Neural crest cell (in vitro differentiated cells): ENCODE data around the gene SLC13A3. TPM values are rescaled to one million over a fixed set of nuclear protein-coding genes. Genes with fewer than 3 reads are reported as not detected.

Experiments used
- DNase-seq: peaks from one replicate; pipeline ENCODE4 v3.0.0; 2021; ENCODE audit warnings: low read depth, mixed read lengths, low spot score
- H3K27ac Mint-ChIP-seq: one replicate; pipeline ENCODE4 v1.8.0; 2021; ENCODE audit warnings: mild to moderate bottlenecking, mixed read lengths; ENCODE audit not compliant: unreplicated experiment
- H3K27me3 Mint-ChIP-seq: 2 replicates; pipeline ENCODE4 v1.8.0; 2021; ENCODE audit warnings: low read depth, mild to moderate bottlenecking, mixed read lengths
- H3K36me3 Mint-ChIP-seq: 2 replicates; pipeline ENCODE4 v1.8.0; 2021; ENCODE audit warnings: low read depth, mild to moderate bottlenecking, mixed read lengths
- H3K4me1 Mint-ChIP-seq: 2 replicates; pipeline ENCODE4 v1.8.0; 2021; ENCODE audit warnings: mixed read lengths
- H3K4me3 Mint-ChIP-seq: one replicate; pipeline ENCODE4 v1.8.0; 2021; ENCODE audit warnings: mild to moderate bottlenecking, mixed read lengths
- H3K9me3 Mint-ChIP-seq: 2 replicates; pipeline ENCODE4 v1.8.0; 2021; ENCODE audit warnings: mixed read lengths
- CTCF ChIP-seq: fragments of 200-600 bp; sonication (generic); conservative IDR thresholded peaks from 2 replicates; pipeline ENCODE4 v1.5.0; 2021; ENCODE audit warnings: antibody characterized with exemption, mild to moderate bottlenecking
- total RNA-seq: library from RNA; stranded (reverse); gene quantifications from 2 replicates; pipeline ENCODE4 v1.2.1, GENCODE V29; 2021

Gene SLC13A3
- total RNA-seq, 1 donor from 2014 or later, result 6.7 TPM

- H3K27ac Mint-ChIP-seq, result no peak overlapping the region
- no peak for TF ChIP-seq CTCF
- H3K27me3 Mint-ChIP-seq, result no peaks in the 10 kb centered on the region
- no peak for DNase-seq
- peaks cover 5% of the 10 kb centered on the region for H3K9me3 Mint-ChIP-seq
- H3K4me3 Mint-ChIP-seq, result no peak overlapping the region
- H3K4me1 Mint-ChIP-seq, result peaks cover 8% of the 10 kb centered on the region
- H3K36me3 Mint-ChIP-seq, result peaks cover 10% of the 10 kb centered on the region
These were observed 66.8 kb downstream of the SLC13A3 start for GRCh38 chr20:46584508-46584907.

- no peak for DNase-seq
- H3K4me1 Mint-ChIP-seq, result peaks cover 8% of the 10 kb centered on the region
- H3K9me3 Mint-ChIP-seq, result peaks cover 5% of the 10 kb centered on the region
- no peak overlapping the region for H3K4me3 Mint-ChIP-seq
- TF ChIP-seq CTCF, result no peak
- H3K36me3 Mint-ChIP-seq, result peaks cover 10% of the 10 kb centered on the region
- H3K27ac Mint-ChIP-seq, result no peak overlapping the region
- H3K27me3 Mint-ChIP-seq, result no peaks in the 10 kb centered on the region
These were observed 67.6 kb downstream of the SLC13A3 start for GRCh38 chr20:46583411-46584214.

- Mint-ChIP-seq H3K36me3 (peaks cover 10% of the 10 kb centered on the region), H3K27ac (no peak overlapping the region), H3K27me3 (no peaks in the 10 kb centered on the region), H3K9me3 (peaks cover 5% of the 10 kb centered on the region), H3K4me1 (peaks cover 8% of the 10 kb centered on the region), H3K4me3 (no peak overlapping the region)
- TF ChIP-seq CTCF, result no peak
- no peak for DNase-seq
These were observed 68.6 kb downstream of the SLC13A3 start for GRCh38 chr20:46582648-46583047.

- H3K27me3 Mint-ChIP-seq, result no peaks in the 10 kb centered on the region
- H3K4me1 Mint-ChIP-seq, result peaks cover 8% of the 10 kb centered on the region
- H3K27ac Mint-ChIP-seq, result peak overlapping the region; percentile 58
These were observed 69.9 kb downstream of the SLC13A3 start for GRCh38 chr20:46581391-46581790.

GRCh38 chr20:46580613-46581205 is 70.5 kb downstream of the SLC13A3 start:
- Mint-ChIP-seq H3K9me3 (peaks cover 5% of the 10 kb centered on the region), H3K4me1 (peaks cover 13% of the 10 kb centered on the region)

More at GRCh38 chr20:46581391-46581790, 69.9 kb downstream of the SLC13A3 start:
- no peak for DNase-seq
- peaks cover 10% of the 10 kb centered on the region for H3K36me3 Mint-ChIP-seq
- no peak overlapping the region for H3K4me3 Mint-ChIP-seq
- H3K9me3 Mint-ChIP-seq, result peaks cover 5% of the 10 kb centered on the region
- no peak for TF ChIP-seq CTCF

More at GRCh38 chr20:46580613-46581205, 70.5 kb downstream of the SLC13A3 start:
- H3K27ac Mint-ChIP-seq, result no peak overlapping the region
- DNase-seq, result no peak
- H3K4me3 Mint-ChIP-seq, result no peak overlapping the region
- peaks cover 10% of the 10 kb centered on the region for H3K36me3 Mint-ChIP-seq
- no peaks in the 10 kb centered on the region for H3K27me3 Mint-ChIP-seq
- TF ChIP-seq CTCF, result no peak
